WTC11 (cell line): Measurements from ENCODE around the gene ATP5MG. TPM values are rescaled to one million over a fixed set of nuclear protein-coding genes. Genes with fewer than 3 reads are reported as not detected.
A peak's percentile ranks its signal among the peaks of the same experiment; 100 is the strongest.

ENCODE experiments used
- ATAC-seq: fragments of 200-7000 bp; cut with Tn5 transposase; 2 replicates; pipeline ENCODE4 v1.10.0; 2021; ENCODE audit warnings: mild to moderate bottlenecking, moderate library complexity
- CTCF ChIA-PET: fragments of 300-600 bp; sonication (Branson Sonifier 250); formaldehyde crosslinking; loops from one replicate; lab custom pipeline; 2021; ENCODE audit warnings: antibody characterized with exemption; lab: Charles Lee
- POLR2A ChIA-PET: fragments of 350-600 bp; sonication (Branson Sonifier 250); formaldehyde crosslinking; loops from one replicate; lab custom pipeline; 2021; ENCODE audit warnings: antibody characterized with exemption; lab: Charles Lee
- DNase-seq: peaks from one replicate; pipeline ENCODE4 v3.0.0; 2021; ENCODE audit warnings: low spot score
- H3K27ac Mint-ChIP-seq: 2 replicates; pipeline ENCODE4 v1.8.0; 2021; ENCODE audit warnings: mixed read lengths
- H3K27me3 Mint-ChIP-seq: 2 replicates; pipeline ENCODE4 v1.8.0; 2021; ENCODE audit warnings: low read depth, mild to moderate bottlenecking, moderate library complexity, mixed read lengths
- H3K36me3 Mint-ChIP-seq: 2 replicates; pipeline ENCODE4 v1.8.0; 2021; ENCODE audit warnings: mixed read lengths
- H3K4me1 Mint-ChIP-seq: 2 replicates; pipeline ENCODE4 v1.8.0; 2022; ENCODE audit warnings: mixed read lengths
- H3K4me3 Mint-ChIP-seq: 2 replicates; pipeline ENCODE4 v1.8.0; 2021; ENCODE audit warnings: mild to moderate bottlenecking, moderate library complexity, mixed read lengths
- H3K9me3 Mint-ChIP-seq: 2 replicates; pipeline ENCODE4 v1.8.0; 2021; ENCODE audit warnings: mixed read lengths
- CBFB ChIP-seq: sonication (generic); formaldehyde crosslinking; IDR thresholded peaks from 2 replicates; pipeline ENCODE4 v1.8.1; 2022; ENCODE audit warnings: mild to moderate bottlenecking, low read depth, missing genetic modification reagents
- FOXK1 ChIP-seq: sonication (generic); formaldehyde crosslinking; IDR thresholded peaks from 2 replicates; pipeline ENCODE4 v1.8.0; 2022; ENCODE audit warnings: mild to moderate bottlenecking, moderate library complexity, missing genetic modification reagents
- GABPB1 ChIP-seq: sonication (generic); formaldehyde crosslinking; IDR thresholded peaks from 2 replicates; pipeline ENCODE4 v1.8.1; 2023; ENCODE audit warnings: mild to moderate bottlenecking, missing genetic modification reagents
- GRHL2 ChIP-seq: fragments of 250-450 bp; sonication (Bioruptor Pico); IDR thresholded peaks from 2 replicates; pipeline ENCODE4 v1.8.0; 2022; ENCODE audit warnings: mild to moderate bottlenecking, moderate library complexity; ENCODE audit not compliant: insufficient replicate concordance, severe bottlenecking
- GTF2I ChIP-seq: fragments of 250-450 bp; sonication (Bioruptor Pico); conservative IDR thresholded peaks from 2 replicates; pipeline ENCODE4 v1.4.0; 2021; ENCODE audit warnings: mild to moderate bottlenecking
- JUN ChIP-seq: sonication (generic); formaldehyde crosslinking; IDR thresholded peaks from 2 replicates; pipeline ENCODE4 v1.8.0; 2023; ENCODE audit warnings: mild to moderate bottlenecking, missing genetic modification reagents
- NFE2L1 ChIP-seq: sonication (generic); formaldehyde crosslinking; IDR thresholded peaks from 2 replicates; pipeline ENCODE4 v1.8.1; 2023; ENCODE audit warnings: missing genetic modification reagents
- ZMAT4 ChIP-seq: fragments of 250-450 bp; sonication (Bioruptor Pico); IDR thresholded peaks from 2 replicates; pipeline ENCODE4 v1.9.0; 2021; ENCODE audit warnings: mild to moderate bottlenecking
- ZNF232 ChIP-seq: sonication (generic); formaldehyde crosslinking; IDR thresholded peaks from 2 replicates; pipeline ENCODE4 v1.8.0; 2022; ENCODE audit warnings: mild to moderate bottlenecking, missing genetic modification reagents
- ZNF263 ChIP-seq: sonication (generic); formaldehyde crosslinking; IDR thresholded peaks from 2 replicates; pipeline ENCODE4 v1.8.1; 2022; ENCODE audit warnings: low read depth, mild to moderate bottlenecking, moderate library complexity, missing genetic modification reagents
- ZNF396 ChIP-seq: fragments of 250-450 bp; sonication (Bioruptor Pico); IDR thresholded peaks from 2 replicates; pipeline ENCODE4 v1.8.0; 2021; ENCODE audit warnings: mild to moderate bottlenecking, moderate library complexity, borderline replicate concordance
- ZSCAN18 ChIP-seq: fragments of 250-450 bp; sonication (Bioruptor Pico); IDR thresholded peaks from 2 replicates; pipeline ENCODE4 v2.1.2; 2022; ENCODE audit warnings: mild to moderate bottlenecking, moderate library complexity
- total RNA-seq: library from RNA; stranded (reverse); gene quantifications from 3 replicates; pipeline ENCODE4 v1.2.3, GENCODE V29; 2021
- TF ChIP-seq, protein P1 (sequence below): sonication (generic); formaldehyde crosslinking; IDR thresholded peaks from 2 replicates; pipeline ENCODE4 v1.8.1; 2022; ENCODE audit warnings: missing genetic modification reagents, borderline replicate concordance
- TF ChIP-seq, protein P2 (sequence below): sonication (generic); formaldehyde crosslinking; IDR thresholded peaks from 2 replicates; pipeline ENCODE4 v1.8.1; 2022; ENCODE audit warnings: low read depth, mild to moderate bottlenecking, moderate library complexity, missing genetic modification reagents, borderline replicate concordance
- TF ChIP-seq, protein P3 (sequence below): fragments of 200-600 bp; IDR thresholded peaks from 2 replicates; pipeline ENCODE4 v1.8.0; 2022; ENCODE audit warnings: antibody characterized with exemption
- TF ChIP-seq, protein P4 (sequence below): fragments of 250-450 bp; sonication (Bioruptor Pico); IDR thresholded peaks from 2 replicates; pipeline ENCODE4 v1.9.0; 2021; ENCODE audit warnings: mild to moderate bottlenecking, borderline replicate concordance

ATP5MG gene
- total RNA-seq, 1 experiment from 2014 or later, result 251 TPM

DNA sequence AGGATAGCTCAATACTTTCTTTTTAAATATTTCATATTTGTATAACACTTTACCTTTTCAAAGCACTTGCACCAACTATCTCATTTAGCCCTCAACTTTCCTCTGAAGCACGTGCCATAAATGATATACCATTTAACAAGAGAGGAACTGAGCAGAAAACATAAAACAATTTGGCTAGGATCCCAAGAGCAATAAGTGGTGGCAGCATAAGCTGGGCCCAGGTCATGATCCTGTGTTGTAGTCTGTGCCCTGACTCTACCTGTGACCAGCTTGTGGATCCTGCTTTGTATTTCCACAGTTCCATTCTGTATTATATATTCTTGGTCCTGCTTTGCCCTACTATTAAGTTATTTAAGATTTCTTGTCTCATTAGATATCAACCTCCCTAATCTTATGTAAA lies 11.5 kb downstream of the ATP5MG start:
- 0 out of 2 replicates have a peak, but pooled peaks cover 3% of the 10 kb centered on the region for H3K4me1 Mint-ChIP-seq
- H3K27me3 Mint-ChIP-seq, result no peaks in the 10 kb centered on the region

DNA sequence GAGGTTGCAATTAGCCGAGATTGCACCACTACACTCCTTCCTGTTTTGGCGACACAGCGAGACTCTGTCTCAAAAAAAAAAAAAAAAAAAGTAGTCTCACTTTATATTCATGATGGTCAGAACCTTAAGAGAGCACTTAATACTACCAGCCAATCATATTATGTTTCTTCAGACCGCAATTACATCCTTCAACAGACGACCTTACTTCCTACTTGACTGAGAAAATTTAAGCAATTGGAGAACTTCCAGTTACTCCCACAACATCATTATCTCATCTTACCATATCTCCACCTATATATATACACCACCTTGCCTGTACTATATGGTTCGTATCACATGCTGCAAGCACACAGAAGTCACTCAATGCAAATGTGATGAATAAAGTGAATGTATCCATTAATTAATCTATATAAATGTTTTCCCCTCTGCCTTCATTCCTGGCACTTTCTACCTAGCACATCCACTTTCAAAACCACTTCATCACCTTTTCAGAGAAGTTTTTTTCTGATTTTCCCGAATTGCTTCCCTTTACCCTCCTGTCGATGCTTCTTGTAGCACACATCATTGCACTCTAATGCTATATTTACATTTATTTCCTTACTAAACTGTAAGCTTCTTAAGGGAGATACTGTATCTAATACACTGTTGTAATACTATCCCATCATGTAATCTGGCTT lies 13.8 kb downstream of the ATP5MG start:
- Mint-ChIP-seq H3K36me3 (peaks cover 2% of the 10 kb centered on the region; the same call in 1 of the 2 replicates), H3K4me3 (no peak overlapping the region), H3K4me1 (0 out of 2 replicates have a peak, but pooled peaks cover 3% of the 10 kb centered on the region), H3K27me3 (no peaks in the 10 kb centered on the region), H3K9me3 (no peaks in the 10 kb centered on the region), H3K27ac (no peak overlapping the region)
- ATAC-seq (no peak), DNase-seq (no peak)
- CTCF ChIA-PET, result interaction anchor here (0.7 to 1.5 kb wide), 6 partner anchors 12 to 283 kb away, joined by 3 to 4 read pairs (median 4); no protein-coding TSS in a partner anchor
- POLR2A ChIA-PET, result interaction anchor here (1.5 kb wide), 1 partner anchor 21 kb away, joined by 9 read pairs; the partner anchor contains the start of gene KMT2A
- TF ChIP-seq, protein P1, sequence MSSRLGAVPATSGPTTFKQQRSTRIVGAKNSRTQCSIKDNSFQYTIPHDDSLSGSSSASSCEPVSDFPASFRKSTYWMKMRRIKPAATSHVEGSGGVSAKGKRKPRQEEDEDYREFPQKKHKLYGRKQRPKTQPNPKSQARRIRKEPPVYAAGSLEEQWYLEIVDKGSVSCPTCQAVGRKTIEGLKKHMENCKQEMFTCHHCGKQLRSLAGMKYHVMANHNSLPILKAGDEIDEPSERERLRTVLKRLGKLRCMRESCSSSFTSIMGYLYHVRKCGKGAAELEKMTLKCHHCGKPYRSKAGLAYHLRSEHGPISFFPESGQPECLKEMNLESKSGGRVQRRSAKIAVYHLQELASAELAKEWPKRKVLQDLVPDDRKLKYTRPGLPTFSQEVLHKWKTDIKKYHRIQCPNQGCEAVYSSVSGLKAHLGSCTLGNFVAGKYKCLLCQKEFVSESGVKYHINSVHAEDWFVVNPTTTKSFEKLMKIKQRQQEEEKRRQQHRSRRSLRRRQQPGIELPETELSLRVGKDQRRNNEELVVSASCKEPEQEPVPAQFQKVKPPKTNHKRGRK, result no peak
- TF ChIP-seq ZNF263 (CRISPR knock-in tag) (no peak), JUN (CRISPR knock-in tag) (no peak), GRHL2 (CRISPR knock-in tag) (no peak), ZNF396 (CRISPR knock-in tag) (no peak)
- TF ChIP-seq, protein P2, sequence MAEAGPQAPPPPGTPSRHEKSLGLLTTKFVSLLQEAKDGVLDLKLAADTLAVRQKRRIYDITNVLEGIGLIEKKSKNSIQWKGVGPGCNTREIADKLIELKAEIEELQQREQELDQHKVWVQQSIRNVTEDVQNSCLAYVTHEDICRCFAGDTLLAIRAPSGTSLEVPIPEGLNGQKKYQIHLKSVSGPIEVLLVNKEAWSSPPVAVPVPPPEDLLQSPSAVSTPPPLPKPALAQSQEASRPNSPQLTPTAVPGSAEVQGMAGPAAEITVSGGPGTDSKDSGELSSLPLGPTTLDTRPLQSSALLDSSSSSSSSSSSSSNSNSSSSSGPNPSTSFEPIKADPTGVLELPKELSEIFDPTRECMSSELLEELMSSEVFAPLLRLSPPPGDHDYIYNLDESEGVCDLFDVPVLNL (CRISPR knock-in tag), result no peak
- TF ChIP-seq, protein P3, sequence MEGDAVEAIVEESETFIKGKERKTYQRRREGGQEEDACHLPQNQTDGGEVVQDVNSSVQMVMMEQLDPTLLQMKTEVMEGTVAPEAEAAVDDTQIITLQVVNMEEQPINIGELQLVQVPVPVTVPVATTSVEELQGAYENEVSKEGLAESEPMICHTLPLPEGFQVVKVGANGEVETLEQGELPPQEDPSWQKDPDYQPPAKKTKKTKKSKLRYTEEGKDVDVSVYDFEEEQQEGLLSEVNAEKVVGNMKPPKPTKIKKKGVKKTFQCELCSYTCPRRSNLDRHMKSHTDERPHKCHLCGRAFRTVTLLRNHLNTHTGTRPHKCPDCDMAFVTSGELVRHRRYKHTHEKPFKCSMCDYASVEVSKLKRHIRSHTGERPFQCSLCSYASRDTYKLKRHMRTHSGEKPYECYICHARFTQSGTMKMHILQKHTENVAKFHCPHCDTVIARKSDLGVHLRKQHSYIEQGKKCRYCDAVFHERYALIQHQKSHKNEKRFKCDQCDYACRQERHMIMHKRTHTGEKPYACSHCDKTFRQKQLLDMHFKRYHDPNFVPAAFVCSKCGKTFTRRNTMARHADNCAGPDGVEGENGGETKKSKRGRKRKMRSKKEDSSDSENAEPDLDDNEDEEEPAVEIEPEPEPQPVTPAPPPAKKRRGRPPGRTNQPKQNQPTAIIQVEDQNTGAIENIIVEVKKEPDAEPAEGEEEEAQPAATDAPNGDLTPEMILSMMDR, result no peak

More for the DNA sequence above, 11.5 kb downstream of the ATP5MG start:
- no peak for ATAC-seq
- CTCF ChIA-PET, result interaction anchor here (1.2 kb wide), 1 partner anchor 13 kb away, joined by 3 read pairs; no protein-coding TSS in a partner anchor
- no peak for DNase-seq
- Mint-ChIP-seq H3K27ac (no peak overlapping the region), H3K9me3 (no peaks in the 10 kb centered on the region), H3K36me3 (peaks cover 14% of the 10 kb centered on the region)
- POLR2A ChIA-PET, result no interaction called here
- TF ChIP-seq, protein P2 (CRISPR knock-in tag), result no peak
- no peak for TF ChIP-seq GTF2I (CRISPR knock-in tag)
- TF ChIP-seq GRHL2 (CRISPR knock-in tag), result no peak
- no peak for TF ChIP-seq GABPB1 (CRISPR knock-in tag)
- TF ChIP-seq ZNF232, result no peak
- TF ChIP-seq, all 79 proteins: peak for 0
- no peak overlapping the region for H3K4me3 Mint-ChIP-seq

GRCh38 chr11:118415739-118416068 lies 14.3 kb downstream of the ATP5MG start:
- Mint-ChIP-seq H3K9me3 (no peaks in the 10 kb centered on the region), H3K27me3 (no peaks in the 10 kb centered on the region), H3K4me3 (no peak overlapping the region), H3K36me3 (no peaks in the 10 kb centered on the region; the same call in 1 of the 2 replicates), H3K4me1 (0 out of 2 replicates have a peak, but pooled peaks cover 3% of the 10 kb centered on the region), H3K27ac (no peak overlapping the region)
- peak; percentile 96 for ATAC-seq
- DNase-seq, result peak; percentile 46
- ChIA-PET CTCF (interaction anchor here (0.8 to 1.5 kb wide), 5 partner anchors 11 to 217 kb away, joined by 3 to 4 read pairs (median 4); no protein-coding TSS in a partner anchor), POLR2A (interaction anchor here (0.5 to 1.5 kb wide), 2 partner anchors 20 to 745 kb away, joined by 4 to 9 read pairs; partner anchors contain the start of gene KMT2A)
- no peak for TF ChIP-seq ZMAT4 (CRISPR knock-in tag)
- TF ChIP-seq FOXK1 (CRISPR knock-in tag), result no peak
- no peak for TF ChIP-seq CBFB (CRISPR knock-in tag)
- TF ChIP-seq, protein P4, sequence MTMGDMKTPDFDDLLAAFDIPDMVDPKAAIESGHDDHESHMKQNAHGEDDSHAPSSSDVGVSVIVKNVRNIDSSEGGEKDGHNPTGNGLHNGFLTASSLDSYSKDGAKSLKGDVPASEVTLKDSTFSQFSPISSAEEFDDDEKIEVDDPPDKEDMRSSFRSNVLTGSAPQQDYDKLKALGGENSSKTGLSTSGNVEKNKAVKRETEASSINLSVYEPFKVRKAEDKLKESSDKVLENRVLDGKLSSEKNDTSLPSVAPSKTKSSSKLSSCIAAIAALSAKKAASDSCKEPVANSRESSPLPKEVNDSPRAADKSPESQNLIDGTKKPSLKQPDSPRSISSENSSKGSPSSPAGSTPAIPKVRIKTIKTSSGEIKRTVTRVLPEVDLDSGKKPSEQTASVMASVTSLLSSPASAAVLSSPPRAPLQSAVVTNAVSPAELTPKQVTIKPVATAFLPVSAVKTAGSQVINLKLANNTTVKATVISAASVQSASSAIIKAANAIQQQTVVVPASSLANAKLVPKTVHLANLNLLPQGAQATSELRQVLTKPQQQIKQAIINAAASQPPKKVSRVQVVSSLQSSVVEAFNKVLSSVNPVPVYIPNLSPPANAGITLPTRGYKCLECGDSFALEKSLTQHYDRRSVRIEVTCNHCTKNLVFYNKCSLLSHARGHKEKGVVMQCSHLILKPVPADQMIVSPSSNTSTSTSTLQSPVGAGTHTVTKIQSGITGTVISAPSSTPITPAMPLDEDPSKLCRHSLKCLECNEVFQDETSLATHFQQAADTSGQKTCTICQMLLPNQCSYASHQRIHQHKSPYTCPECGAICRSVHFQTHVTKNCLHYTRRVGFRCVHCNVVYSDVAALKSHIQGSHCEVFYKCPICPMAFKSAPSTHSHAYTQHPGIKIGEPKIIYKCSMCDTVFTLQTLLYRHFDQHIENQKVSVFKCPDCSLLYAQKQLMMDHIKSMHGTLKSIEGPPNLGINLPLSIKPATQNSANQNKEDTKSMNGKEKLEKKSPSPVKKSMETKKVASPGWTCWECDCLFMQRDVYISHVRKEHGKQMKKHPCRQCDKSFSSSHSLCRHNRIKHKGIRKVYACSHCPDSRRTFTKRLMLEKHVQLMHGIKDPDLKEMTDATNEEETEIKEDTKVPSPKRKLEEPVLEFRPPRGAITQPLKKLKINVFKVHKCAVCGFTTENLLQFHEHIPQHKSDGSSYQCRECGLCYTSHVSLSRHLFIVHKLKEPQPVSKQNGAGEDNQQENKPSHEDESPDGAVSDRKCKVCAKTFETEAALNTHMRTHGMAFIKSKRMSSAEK (CRISPR knock-in tag), result no peak
- peak; percentile 77; the same call in 1 of the 2 replicates for TF ChIP-seq NFE2L1 (CRISPR knock-in tag)
- TF ChIP-seq ZSCAN18, result no peak
